Omental fat pad (tissue), 4 donors: Measurements from ENCODE around the gene HSPB8. TPM values are rescaled to one million over a fixed set of nuclear protein-coding genes. Genes with fewer than 3 reads are reported as not detected.
"Not testable (repeated sequence)": the region's sequence is repeated elsewhere in the genome, so short reads cannot be mapped to it uniquely, and the experiment has no call there.

ENCODE experiments used
- ATAC-seq: fragments of 150-250 bp; one replicate; pipeline ENCODE4 v1.9.1; 2016; ENCODE audit warnings: mild to moderate bottlenecking, moderate library complexity; ENCODE audit not compliant: low FRiP score
- DNase-seq: peaks from one replicate; pipeline ENCODE4 v3.0.0-alpha.2; 2019; ENCODE audit warnings: low spot score
- CTCF ChIP-seq, 3 donors: fragments of 450-650 bp; IDR thresholded peaks; one replicate each; pipeline ENCODE4 v1.5.1; 2016 to 2017; ENCODE audit warnings: antibody characterized with exemption in 3 of 3, mild to moderate bottlenecking in 3 of 3, moderate library complexity in 2 of 3
- total RNA-seq, 4 donors: library from RNA; depleted of rRNA; stranded (reverse); fragments of >200 nt; gene quantifications; one replicate each; pipeline ENCODE4 v1.1.0, GENCODE V29; 2016

Gene HSPB8
- total RNA-seq, 4 donors from 2014 or later: 32.7 to 136 (median 72.3) TPM

- no peak for DNase-seq
- TF ChIP-seq CTCF (IDR thresholded peaks at IDR 0.05): no peak
- no peak for ATAC-seq
Observed at GRCh38 chr12:119204131-119204530, 25.4 kb downstream of the HSPB8 start.

DNA sequence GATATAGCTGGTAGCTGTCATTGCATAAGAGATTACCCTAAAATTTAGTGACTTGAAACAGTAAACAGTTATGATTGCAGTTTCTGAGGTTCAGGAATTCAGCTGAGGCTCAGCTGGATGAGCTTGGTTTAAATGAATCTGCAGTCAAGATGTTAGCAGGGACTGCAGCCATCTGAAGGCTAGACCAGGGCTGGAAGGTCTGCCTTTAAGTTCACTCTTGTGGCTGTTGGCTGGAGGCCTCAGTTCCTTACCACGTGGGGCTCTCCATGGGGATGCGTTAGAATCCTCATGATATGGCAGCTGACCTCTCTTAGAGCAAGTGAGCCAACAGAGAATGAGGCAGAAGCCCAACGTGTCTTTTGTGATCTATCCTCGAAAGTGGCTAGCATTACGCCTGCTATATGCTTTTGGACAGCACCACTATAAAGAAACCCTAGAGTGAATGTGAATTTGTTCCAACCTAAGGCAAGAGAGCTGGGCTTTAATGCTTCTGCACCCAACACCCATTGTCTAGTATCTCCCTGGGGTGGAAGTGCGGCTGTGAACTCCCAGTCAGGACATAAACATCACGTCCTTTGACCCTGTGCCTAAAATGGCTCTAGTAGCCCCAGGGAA is 26.0 kb downstream of the HSPB8 start:
- ATAC-seq (no peak), DNase-seq (no peak)
- no peak for TF ChIP-seq CTCF (IDR thresholded peaks at IDR 0.05)

DNA sequence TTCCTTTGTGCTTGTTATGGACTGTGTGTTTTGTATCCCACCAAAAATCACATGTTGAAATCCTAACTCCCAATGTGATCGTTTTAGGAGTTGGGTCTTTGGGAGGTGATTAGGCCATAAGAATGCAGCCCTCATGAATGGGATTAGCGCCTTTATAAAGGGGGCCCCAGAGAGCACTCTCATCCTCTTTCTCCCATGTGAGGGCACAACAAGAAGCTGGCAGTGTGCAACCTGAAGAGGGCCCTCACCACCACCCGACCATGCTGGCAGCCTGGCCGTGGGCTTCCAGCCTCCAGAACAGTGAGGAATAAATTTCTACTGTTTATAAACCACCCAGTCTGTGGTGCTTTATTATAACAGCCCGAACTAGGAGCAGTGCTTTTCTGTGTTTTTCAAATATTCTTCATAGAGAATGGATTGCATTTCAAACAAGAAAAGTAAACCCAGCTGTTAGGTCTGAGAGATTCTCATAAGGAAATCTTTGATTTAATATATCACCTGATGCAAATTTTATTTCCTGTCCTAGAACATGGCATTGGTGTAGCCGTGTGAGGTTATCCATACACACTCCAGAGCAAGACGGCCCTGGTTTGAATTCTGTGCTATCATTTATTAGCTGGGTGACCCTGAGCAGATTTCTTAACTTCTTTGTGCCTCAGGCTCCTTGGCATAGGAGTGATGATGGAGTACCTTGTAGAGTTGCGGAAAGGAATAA is 27.8 kb downstream of the HSPB8 start:
- ATAC-seq (no peak), DNase-seq (no peak)
- no peak for TF ChIP-seq CTCF (IDR thresholded peaks at IDR 0.05)

DNA sequence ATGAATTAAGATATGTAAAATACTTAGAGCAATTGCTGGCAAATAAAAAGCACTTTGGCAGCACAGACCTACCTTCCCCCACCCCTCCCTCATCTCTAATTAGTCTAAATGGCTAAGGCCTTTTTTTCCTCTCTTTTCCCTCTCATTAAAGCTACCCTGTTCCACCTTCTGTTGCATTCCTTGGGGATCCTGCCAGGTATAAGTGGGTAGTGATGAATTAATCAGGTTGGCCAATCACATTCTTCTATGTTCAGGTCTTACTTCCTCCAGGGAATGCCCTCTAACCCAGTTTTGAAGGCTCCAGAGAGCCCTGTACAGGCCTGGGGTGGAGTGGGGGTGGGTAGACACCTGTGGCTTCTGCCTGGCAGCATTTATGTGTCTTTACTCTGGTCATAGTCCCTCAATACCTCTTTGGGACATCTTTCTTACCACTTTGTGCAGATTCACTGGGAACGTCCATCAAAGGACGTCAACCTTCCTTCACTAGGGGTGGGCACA is 28.4 kb downstream of the HSPB8 start:
- DNase-seq: no peak
- no peak for TF ChIP-seq CTCF (IDR thresholded peaks at IDR 0.05)
- ATAC-seq: no peak

GRCh38 chr12:119208626-119209061 is 29.9 kb downstream of the HSPB8 start:
- DNase-seq (peak; percentile 45), ATAC-seq (peak; percentile 92)
- no peak for TF ChIP-seq CTCF (IDR thresholded peaks at IDR 0.05)

GRCh38 chr12:119211884-119212283 is 33.2 kb downstream of the HSPB8 start:
- no peak for TF ChIP-seq CTCF (IDR thresholded peaks at IDR 0.05)
- ATAC-seq (no peak), DNase-seq (no peak)

DNA sequence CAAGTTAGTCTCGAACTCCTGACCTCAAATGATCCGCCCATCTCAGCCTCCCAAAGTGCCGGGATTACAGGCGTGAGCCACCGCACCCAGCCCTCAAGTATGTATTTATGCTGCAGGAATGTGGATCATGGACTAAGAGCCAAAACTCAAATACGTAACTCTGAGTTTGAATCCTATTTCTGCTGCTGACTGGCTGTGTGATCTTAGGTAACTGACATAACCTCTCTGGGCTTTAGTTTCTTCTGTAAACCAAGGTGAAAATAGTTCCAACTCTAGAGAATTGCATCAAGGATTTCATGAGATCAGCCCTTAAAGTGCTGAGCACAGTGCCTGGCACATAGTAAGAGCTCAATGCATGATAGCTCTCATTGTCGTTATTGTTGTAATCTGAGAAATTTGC is 37.4 kb downstream of the HSPB8 start:
- DNase-seq (no peak), ATAC-seq (no peak)
- TF ChIP-seq CTCF (IDR thresholded peaks at IDR 0.05): no peak

GRCh38 chr12:119218875-119219274 is 40.1 kb downstream of the HSPB8 start:
- not testable (repeated sequence) for ATAC-seq, DNase-seq
